HL-60 (cell line): ENCODE results near the gene FAU.

Source experiments
- POLR2AphosphoS5 ChIP-seq: IDR thresholded peaks from 2 replicates; pipeline ENCODE4 v1.6.1; 2012; ENCODE audit warnings: low read depth
- TF ChIP-seq, protein P1 (sequence below): IDR thresholded peaks from one replicate; pipeline ENCODE4 v1.5.1; 2011; ENCODE audit warnings: low read length, control low read depth, inconsistent platforms; ENCODE audit not compliant: insufficient read depth

DNA sequence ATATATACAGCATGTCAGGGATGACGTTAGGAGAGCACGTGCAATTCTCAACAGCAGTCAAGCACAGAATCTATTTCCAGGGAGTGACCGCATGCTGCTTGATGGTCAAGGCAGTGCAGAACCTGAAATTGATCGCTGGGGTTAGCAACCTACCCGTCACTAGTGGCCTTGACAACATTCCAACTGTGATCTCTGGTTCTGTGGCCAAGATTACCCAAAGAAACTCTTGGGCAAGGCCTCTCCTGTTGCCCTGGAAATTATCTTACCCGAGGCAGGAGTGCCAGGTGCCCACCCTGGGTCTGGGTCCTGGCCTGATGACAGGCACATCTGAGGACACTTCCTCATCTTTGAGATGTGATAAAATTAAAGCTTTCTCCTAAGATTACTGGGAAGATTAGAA, 8.1 kb downstream of the FAU start:
- TF ChIP-seq, protein P1, sequence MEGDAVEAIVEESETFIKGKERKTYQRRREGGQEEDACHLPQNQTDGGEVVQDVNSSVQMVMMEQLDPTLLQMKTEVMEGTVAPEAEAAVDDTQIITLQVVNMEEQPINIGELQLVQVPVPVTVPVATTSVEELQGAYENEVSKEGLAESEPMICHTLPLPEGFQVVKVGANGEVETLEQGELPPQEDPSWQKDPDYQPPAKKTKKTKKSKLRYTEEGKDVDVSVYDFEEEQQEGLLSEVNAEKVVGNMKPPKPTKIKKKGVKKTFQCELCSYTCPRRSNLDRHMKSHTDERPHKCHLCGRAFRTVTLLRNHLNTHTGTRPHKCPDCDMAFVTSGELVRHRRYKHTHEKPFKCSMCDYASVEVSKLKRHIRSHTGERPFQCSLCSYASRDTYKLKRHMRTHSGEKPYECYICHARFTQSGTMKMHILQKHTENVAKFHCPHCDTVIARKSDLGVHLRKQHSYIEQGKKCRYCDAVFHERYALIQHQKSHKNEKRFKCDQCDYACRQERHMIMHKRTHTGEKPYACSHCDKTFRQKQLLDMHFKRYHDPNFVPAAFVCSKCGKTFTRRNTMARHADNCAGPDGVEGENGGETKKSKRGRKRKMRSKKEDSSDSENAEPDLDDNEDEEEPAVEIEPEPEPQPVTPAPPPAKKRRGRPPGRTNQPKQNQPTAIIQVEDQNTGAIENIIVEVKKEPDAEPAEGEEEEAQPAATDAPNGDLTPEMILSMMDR = no peak
- no peak; the same call in 1 of the 2 replicates for TF ChIP-seq POLR2AphosphoS5
